ENCODE results near the gene CXCL13. TPM values are rescaled to one million over a fixed set of nuclear protein-coding genes. Genes with fewer than 3 reads are reported as not detected.
"Not testable (repeated sequence)": the region's sequence is repeated elsewhere in the genome, so short reads cannot be mapped to it uniquely, and the experiment has no call there.

CXCL13 gene
- polyA plus RNA-seq, 6 donors from 2014 or later = not detected

GRCh38 chr4:77650787-77651186, 45.2 kb downstream of the CXCL13 start:
- Mint-ChIP-seq H3K9me3 (peaks cover 5 to 18% (median 10%) of the 10 kb centered on the region in 7 donors), H3K4me3 (no peak overlapping the region), H3K27me3 (peaks cover 3 to 6% (median 5%) of the 10 kb centered on the region in 3 donors), H3K4me1 (peaks cover 12 to 19% (median 18%) of the 10 kb centered on the region in 3 donors), H3K36me3 (peaks cover 0 to 7% of the 10 kb centered on the region in 2 donors), H3K27ac (no peak overlapping the region)
- no peak for DNase-seq
- no peak for ATAC-seq (ENCODE audit: low read depth in 2 of 2)

- DNase-seq = no peak
- H3K9me3 Mint-ChIP-seq = peaks cover 0 to 13% (median 5%) of the 10 kb centered on the region in 7 donors
- no peak overlapping the region for H3K4me3 Mint-ChIP-seq
Measured at GRCh38 chr4:77651820-77652219, 46.2 kb downstream of the CXCL13 start.

GRCh38 chr4:77652237-77652897, 46.7 kb downstream of the CXCL13 start:
- Mint-ChIP-seq H3K27me3 (peaks cover 9 to 18% (median 12%) of the 10 kb centered on the region in 3 donors), H3K27ac (no peak overlapping the region), H3K9me3 (peaks cover 0 to 12% (median 4%) of the 10 kb centered on the region in 7 donors), H3K36me3 (peaks cover 3 to 9% of the 10 kb centered on the region in 2 donors), H3K4me3 (no peak overlapping the region), H3K4me1 (peaks cover 12 to 19% (median 18%) of the 10 kb centered on the region in 3 donors)
- DNase-seq (no peak), ATAC-seq (ENCODE audit: low read depth in 2 of 2) (no peak)

More at GRCh38 chr4:77651820-77652219, 46.2 kb downstream of the CXCL13 start:
- ATAC-seq (ENCODE audit: low read depth in 2 of 2) = no peak
- H3K36me3 Mint-ChIP-seq = peaks cover 0 to 7% of the 10 kb centered on the region in 2 donors
- peaks cover 8 to 12% (median 10%) of the 10 kb centered on the region in 3 donors for H3K27me3 Mint-ChIP-seq
- H3K4me1 Mint-ChIP-seq = peaks cover 12 to 19% (median 18%) of the 10 kb centered on the region in 3 donors
- no peak overlapping the region for H3K27ac Mint-ChIP-seq

DNA sequence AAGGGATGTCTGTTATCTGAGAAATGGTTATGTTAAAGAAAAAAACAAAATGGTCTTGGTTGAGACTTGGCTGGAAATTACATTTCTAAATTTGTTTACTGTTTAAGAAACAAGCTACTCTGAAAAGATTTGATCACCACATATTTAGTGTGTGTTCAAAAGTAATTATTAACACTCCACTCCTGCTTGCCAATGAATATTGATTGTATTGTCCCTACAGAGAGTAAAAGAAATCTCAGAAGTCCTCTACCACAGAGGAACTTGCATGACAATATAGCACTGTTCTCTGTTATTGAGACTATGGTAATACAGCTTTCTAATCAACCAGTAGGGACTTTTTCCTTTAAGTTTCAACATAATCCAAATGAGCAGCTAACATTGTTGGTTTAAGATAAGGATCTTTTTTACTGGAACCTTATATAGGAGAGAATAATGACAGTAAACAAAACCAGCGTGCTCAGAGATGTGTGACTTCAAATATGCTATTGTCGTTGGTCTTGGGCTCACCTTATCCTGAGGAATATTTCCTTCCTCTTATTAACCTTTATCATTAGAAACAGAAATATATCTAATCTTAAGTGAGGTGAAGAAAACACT, 47.6 kb downstream of the CXCL13 start:
- DNase-seq (no peak), ATAC-seq (ENCODE audit: low read depth in 2 of 2) (no peak)
- Mint-ChIP-seq H3K4me3 (no peak overlapping the region), H3K36me3 (peaks cover 8 to 13% of the 10 kb centered on the region in 2 donors), H3K27me3 (peaks cover 9 to 24% (median 16%) of the 10 kb centered on the region in 3 donors), H3K27ac (no peak overlapping the region), H3K4me1 (peaks cover 12 to 19% (median 18%) of the 10 kb centered on the region in 3 donors), H3K9me3 (peaks cover 0 to 11% (median 4%) of the 10 kb centered on the region in 7 donors)

DNA sequence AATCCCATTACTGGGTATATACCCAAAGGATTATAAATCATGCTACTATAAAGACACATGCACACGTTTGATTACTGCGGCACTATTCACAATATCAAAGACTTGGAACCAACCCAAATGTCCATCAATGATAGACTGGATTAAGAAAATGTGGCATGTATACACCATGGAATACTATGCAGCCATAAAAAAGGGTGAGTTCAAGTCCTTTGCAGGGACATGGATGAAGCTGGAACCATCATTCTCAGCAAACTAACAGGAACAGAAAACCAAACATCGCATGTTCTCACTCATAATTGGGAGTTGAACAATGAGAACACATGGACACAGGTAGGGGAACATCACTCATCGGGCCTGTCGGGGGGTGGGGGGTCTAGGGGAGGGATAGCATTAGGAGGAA, 54.7 kb downstream of the CXCL13 start:
- H3K4me3 Mint-ChIP-seq; H3K27ac Mint-ChIP-seq; ATAC-seq (ENCODE audit: low read depth in 2 of 2); DNase-seq; H3K4me1 Mint-ChIP-seq: not testable (repeated sequence)
- peaks cover 4 to 24% (median 15%) of the 10 kb centered on the region in 3 donors for H3K27me3 Mint-ChIP-seq
- peaks cover 0 to 18% (median 4%) of the 10 kb centered on the region in 7 donors for H3K9me3 Mint-ChIP-seq
- peaks cover 8 to 13% of the 10 kb centered on the region in 2 donors for H3K36me3 Mint-ChIP-seq

Other genes starting within 250 kb of the CXCL13 start
- gene CNOT6L, start 213.5 kb downstream of the CXCL13 start, polyA plus RNA-seq (ENCODE audit: low read depth in 6 of 6) = 10 to 100 TPM; 45.0 to 63.8 (median 53.0) TPM

Measured in naive B cell (primary cell).